GM12872 (cell line): ENCODE data around the gene CLMN.

ENCODE experiments used
- TF ChIP-seq, protein P1 (sequence below): IDR thresholded peaks from 3 replicates; pipeline ENCODE4 v1.5.1; 2011; ENCODE audit warnings: low read depth, mild to moderate bottlenecking, low read length, moderate library complexity; ENCODE audit not compliant: insufficient read depth

The CLMN gene

DNA sequence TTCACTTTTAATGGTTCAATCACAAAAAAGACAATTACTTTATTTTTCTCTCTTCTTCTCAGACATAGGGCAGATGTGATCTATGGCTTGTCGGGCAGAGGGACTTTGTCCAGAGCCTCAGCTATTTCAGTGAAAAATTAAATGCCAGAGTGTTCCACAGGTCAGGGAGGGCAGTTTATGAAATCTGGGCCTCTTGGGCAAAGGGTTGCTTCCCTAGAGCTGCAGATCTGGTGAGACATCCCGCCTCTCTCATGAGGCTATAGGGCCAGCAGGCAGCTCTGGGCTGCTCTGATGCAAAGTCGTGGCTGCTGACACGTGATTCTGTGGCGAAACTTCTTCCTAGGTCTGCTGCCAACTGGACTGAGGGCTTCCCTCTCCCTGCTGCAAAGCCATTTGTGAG, 6.0 kb downstream of the CLMN start:
- TF ChIP-seq, protein P1, sequence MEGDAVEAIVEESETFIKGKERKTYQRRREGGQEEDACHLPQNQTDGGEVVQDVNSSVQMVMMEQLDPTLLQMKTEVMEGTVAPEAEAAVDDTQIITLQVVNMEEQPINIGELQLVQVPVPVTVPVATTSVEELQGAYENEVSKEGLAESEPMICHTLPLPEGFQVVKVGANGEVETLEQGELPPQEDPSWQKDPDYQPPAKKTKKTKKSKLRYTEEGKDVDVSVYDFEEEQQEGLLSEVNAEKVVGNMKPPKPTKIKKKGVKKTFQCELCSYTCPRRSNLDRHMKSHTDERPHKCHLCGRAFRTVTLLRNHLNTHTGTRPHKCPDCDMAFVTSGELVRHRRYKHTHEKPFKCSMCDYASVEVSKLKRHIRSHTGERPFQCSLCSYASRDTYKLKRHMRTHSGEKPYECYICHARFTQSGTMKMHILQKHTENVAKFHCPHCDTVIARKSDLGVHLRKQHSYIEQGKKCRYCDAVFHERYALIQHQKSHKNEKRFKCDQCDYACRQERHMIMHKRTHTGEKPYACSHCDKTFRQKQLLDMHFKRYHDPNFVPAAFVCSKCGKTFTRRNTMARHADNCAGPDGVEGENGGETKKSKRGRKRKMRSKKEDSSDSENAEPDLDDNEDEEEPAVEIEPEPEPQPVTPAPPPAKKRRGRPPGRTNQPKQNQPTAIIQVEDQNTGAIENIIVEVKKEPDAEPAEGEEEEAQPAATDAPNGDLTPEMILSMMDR, result no peak

DNA sequence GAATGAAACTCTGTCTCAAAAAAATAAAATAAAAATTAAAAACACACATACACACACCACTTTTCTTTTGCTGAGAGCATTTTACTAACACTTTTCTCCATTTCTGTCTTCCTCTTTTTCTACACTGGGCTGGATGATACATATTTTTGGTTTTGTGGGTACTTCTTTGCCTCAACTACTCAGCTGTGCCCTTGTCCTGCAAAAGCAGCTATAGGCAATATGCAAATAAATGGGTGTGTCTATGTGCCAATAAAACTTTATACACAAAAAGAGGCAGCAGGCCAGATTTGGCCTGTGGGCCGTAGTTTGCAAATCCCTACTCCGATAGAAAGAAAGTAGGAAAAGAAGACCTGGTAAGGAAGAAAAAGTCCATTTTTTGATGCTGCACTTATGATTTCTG, 6.5 kb downstream of the CLMN start:
- TF ChIP-seq, protein P1, result no peak

DNA sequence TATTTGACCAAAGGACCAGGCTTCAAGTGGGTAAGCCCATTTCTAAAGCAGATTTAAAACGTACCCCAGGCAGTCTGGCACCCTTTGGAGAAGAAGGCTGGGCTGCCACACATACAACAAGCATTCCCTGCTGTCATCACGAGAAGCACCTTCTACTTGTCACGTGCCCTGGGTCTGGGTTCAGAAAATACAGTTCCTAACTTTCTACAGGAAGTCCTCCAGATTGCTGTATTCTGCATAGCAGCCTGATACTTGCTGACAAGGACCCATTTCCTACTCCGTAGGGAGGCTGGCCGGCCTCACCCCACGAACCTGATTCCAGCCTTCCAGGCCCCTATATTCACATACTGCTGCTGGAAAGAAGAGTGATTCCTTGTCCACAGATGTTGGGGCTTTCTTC, 7.4 kb downstream of the CLMN start:
- TF ChIP-seq, protein P1, result no peak

DNA sequence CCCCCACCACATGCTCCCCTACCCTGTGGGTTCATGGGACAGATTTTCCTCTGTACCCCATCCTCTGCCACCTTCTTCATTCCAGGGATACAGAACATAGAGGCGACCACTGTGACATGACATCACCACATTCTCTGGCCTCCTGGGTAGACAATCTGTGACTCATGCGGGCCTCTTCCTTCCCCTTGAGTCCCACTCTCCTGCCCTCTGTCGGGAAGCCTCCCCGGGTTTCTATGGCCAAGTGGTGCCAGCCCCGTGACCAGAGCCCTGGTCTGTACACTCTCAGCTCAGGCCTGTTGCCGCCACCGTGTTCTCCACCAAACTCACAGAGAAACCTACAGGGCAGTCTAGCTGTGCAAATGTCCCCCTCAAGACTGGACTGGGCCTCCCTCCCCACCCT, 8.0 kb downstream of the CLMN start:
- TF ChIP-seq, protein P1, result no peak

DNA sequence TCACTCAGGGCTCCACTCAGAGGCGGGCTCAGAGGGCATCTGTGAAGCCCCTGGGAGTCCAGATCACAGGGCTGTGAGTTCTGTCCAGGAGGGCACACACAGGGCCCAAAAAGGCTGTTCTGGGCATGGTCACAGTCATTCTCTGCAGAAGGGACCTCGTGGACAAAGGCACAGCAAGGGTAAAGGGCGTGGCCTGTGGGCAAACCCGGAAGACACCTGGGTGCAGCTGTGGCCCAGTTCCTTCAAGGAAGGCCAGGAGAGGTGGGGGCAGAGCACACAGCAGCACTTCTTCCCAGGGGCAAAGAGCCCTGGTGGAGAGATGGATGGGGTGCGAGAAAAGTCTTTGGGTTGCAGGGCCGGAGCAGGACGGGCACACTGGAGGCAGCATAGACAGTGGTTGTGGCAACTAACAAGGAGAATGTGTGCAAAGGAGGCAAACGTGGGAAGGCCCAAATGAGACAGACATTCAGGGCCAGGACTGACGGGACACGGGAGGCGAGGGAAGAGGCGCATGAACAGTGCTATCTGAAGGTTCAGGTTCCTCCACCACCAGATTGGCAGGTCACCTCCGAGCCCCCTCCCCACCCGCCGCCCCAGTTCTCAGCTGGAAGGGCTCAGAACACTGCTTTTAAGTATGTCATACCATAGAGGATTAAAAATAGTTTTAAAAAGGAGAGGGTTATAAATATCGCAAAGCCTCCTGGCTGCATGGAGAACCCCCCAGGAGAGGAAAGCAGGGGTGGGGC, 8.9 kb downstream of the CLMN start:
- TF ChIP-seq, protein P1, result no peak

DNA sequence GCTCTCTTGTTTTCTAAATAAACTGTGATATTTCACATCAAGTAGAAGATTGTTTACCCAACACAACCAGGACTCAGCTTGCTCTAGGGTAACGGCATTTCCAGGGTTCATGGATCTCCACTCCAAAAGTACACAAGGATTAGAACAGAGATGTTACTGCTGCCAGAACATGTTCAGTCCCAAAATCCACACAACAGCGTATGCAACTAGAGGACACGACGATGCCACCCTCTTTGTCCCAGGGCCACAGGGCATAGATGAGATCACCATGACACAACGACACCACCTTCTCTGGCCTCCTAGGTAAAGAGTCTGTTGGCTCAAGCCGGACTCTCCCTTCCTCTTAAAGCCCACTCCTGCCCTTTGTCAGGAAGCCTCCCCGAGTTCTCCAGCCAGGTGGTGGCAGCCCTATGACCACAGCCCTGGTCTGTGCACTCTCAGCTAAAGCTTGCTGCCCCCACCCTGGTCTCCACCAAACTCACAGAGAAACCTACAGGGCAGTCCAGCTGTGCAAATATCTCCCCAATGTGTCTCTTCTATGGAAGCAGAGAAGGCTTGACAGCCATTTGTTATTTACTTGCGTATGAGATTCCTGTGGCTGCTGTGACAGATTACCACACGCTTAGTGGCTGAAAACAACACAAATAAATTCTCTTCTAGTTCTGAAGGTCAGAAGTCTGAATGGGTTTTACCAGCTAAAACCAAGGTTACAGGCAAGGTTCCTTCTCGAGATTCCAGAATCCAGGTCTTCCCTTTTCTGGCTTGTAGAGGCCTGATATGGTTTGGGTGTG, 10.3 kb downstream of the CLMN start:
- TF ChIP-seq, protein P1, result no peak

DNA sequence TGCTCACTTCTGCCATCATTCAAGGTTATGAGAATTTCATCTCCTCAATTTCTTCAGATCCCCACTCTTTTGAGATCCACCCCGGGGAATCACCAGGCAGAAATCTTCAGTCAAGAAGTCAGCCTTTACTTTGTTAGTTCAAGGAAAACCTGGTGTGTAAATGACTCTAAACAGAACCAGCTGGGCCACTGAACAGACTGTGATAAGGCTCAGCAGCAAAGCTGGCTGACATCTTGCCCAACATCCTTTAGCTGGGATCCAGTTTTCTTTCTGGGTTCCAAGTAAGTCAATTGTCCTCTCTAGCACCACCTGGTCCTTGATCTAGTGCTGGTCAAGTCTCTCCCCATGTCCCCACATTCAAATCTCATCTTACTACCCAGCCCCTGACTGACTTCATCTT, 11.6 kb downstream of the CLMN start:
- TF ChIP-seq, protein P1, result no peak
